ENCODE measurements around the gene UPK3BL1.
"Not testable (repeated sequence)": the region's sequence is repeated elsewhere in the genome, so short reads cannot be mapped to it uniquely, and the experiment has no call there.

UPK3BL1 gene

DNA sequence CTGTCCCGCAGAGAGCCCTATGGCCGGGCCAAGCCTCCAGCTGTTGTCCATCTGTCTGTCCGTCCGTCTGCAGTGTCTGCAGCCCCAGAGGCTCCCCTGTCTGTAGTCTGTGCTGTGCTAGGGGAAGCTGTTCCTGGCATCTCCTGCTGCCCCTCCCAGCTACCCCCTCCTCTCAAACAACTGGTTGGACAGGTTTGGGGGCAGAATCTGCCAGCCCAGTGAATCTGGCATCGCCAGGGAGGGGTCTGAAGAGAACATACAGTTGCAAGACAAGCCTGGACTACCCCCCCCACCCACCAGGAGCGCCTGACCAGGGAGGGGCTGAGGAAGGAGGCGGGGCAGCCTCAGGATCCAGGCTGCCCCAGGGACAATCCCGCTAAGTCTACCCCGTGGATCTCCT lies at the start of gene UPK3BL1:
Gene UPK3BL1 (minus strand): TSS at position 101 of the 400 bp plus-strand sequence. CDS start 50 bp downstream, at position 51.
- not testable (repeated sequence) for DNase-seq

DNA sequence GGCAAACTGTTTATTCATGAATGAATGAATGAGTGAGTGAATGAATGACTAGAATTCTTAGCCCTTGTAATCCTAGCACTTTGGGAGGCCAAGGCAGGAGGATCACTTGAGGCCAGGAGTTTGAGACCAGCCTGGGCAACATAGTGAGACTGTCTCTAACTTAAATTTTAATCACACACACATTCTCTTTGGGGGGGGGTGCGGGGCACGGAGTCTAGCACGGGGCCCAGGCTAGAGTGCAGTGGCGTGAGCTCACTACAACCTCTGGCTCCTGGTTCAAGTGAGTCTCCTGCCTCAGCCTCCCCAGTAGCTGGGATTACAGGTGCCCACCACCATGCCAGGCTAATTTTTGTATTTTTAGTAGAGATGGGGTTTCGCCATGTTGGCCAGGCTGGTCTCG lies 48.0 kb upstream of the UPK3BL1 start:
- DNase-seq: not testable (repeated sequence)

GRCh38 chr7:102689436-102690282 lies 47.1 kb upstream of the UPK3BL1 start:
- not testable (repeated sequence) for DNase-seq

DNA sequence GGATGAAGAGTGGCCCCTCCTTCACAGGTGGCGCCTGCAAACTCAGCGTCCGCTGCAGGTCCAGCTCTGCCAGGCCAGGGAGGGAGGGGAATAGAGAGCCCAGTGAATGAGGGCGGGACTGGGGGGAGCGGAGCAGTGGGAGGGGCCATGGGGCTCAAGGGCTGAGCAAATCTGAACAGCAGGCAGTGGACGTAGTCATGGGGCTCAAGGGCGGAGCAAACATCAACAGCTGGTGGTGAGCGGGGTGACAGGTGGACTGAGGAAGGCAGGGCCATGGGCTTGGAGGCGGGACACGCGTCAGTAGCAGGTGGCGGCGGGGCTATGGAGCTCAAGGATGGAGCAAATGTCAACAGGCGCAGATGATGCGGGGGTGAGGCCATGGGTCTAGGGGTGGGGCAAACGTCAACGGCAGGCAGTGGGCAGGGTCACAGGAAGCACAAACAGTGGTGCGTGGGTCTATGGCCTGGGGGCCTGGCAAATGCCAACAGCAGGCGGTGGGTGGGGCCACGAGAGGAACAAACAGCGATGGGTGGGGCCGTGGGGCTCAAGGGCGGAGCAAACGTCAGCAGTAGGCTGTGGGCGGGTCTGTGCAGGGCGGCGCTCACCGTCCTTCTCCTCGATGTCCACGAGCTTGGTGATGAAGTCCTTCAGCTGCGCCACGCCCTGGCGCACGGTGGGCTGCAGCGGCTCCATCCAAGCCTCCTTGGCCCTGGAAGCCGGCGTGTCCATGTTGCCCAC lies 45.9 kb upstream of the UPK3BL1 start:
- not testable (repeated sequence) for DNase-seq

DNA sequence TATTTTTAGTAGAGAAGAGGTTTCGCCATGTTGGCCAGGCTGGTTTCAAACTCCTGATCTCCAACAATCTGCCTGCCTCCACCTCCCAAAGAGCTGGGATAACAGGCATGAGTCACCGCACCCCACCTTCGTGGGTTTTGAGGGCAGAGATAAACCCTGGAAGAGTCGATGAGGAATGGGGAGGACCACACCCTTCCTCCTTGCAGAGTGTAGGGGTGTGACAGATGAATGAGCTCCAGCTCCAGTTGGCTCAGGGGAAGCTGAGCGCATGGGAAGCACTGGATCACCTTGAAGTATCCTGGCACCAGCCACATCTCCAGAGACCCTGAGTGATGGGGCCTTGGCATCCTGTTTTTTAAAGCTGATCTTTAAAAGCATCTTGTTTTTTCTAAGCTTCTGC lies 40.0 kb upstream of the UPK3BL1 start:
- not testable (repeated sequence) for DNase-seq

DNA sequence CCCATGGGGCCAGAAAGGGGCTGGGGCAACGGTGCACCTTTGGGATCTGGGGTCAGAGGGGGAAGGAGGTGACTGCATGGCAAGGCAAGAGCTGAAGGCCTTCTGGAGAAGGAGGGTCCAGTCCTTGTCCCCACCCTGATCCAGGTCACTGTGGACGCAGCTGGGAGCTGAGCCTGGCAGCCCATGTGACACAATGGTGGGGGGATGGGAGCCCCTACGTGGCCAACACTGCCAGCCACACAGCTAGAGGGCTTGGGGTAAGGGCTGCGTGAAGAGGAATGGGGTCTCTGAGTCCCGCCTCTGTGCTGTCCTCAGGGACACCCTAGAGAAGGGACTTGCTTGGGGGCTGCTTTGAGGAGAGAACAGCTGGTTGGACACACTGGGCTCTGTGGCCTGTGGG lies 38.2 kb upstream of the UPK3BL1 start:
- not testable (repeated sequence) for DNase-seq

DNA sequence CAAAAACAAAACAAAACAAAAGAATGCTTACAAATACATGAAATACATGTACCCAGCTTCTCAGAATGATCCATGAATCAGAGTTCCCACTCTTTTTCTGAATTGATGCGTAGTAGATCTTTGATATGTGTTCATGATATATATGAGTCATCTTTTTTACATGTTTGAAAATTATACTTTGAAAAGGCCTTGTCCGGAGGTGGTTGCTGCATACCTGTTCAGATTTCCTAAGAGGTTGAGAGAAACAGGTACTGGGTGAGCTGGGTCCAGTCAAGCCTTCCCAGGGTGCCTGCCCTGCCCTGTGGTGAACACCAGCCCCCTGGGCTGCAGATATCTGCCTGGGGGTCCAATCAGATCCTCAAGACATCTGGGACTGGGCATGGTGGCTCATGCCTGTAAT lies 33.0 kb upstream of the UPK3BL1 start:
- not testable (repeated sequence) for DNase-seq

DNA sequence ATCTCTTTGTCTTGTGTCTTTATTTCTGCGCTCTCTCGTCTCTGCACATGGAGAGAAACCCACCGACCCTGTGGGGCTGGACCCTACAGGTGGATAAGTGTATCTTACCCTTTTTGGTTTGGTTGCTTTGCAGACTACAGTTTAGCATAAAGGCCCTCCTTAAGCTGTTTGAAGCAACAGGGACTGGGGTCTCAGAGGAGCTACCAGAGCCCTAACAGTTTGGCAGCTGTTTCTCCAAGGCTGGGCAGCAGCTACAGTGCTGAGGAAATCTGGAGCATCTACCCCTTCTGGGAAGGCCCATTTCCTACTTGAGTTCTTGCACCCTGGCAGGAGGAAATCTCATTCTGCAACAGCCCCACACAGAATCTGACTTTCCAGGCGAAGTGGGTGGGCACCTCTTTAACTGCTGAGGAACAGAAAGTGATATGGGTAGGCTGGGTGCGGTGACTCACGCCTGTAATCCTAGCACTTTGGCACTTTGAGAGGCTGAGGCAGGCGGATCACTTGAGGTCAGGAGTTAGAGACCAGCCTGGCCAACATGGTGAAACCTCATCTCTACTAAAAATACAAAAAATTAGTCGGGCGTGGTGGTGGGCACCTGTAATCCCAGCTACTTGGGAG lies 31.0 kb upstream of the UPK3BL1 start:
- not testable (repeated sequence) for DNase-seq

DNA sequence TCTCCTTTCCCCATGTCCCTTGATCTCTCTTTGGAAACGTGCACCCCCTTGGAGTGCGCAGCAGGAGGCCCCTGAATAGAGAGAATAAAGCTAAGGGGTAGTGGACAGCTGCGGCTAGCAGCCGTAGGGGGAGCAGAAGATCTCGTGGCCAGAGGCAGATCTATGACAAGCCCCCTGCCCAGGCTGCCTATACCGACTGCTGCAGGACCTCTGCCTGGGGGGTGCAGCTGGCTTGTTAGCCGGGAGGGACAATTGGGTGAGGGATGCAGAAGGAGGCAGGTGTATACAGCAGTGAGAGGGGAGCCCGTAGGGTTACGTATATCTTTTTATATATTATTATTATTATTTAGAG lies 29.3 kb upstream of the UPK3BL1 start:
- not testable (repeated sequence) for DNase-seq

DNA sequence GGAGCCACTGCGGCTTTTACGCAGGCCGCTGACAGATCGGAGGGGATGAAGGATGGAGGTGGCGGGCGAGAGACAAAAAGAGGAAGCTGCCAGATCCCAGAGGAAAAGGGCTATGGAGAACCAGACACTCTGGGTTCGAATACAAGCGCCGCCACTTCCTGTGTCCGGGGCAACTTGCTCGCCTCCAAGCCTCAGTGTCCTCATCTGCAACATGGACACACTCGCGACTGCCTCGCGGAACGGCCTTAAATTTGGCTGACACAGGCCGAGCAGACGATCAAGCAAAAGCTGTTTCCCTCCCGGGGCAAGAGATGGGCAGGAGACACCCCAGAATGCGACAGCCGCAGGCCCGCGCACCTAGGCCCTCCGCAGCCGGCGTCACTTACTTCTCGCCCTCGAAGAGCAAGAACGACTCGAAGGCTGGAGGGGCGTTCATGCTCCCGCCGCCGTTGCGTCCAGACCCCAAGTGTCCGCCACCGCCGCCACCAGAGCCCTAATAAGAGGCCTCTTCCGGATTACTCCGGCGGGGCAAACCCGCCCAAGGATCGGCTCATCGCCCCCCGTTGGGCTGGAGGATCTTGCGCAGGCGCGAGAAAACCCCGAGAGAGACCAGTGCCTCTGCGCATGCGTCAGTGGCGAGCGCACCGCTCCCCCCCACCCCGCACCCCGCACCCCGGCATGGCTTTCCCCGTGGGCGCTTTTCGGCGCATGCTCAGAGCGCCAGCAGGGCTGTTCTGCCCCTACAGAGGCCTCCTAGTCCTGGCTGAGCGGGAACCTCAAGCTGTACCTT lies 28.8 kb upstream of the UPK3BL1 start, which contains the start of gene POLR2J2:
Gene POLR2J2 (minus strand): TSS at position 498 of the 790 bp plus-strand sequence. CDS start 62 bp downstream, at position 436.
- not testable (repeated sequence) for DNase-seq

DNA sequence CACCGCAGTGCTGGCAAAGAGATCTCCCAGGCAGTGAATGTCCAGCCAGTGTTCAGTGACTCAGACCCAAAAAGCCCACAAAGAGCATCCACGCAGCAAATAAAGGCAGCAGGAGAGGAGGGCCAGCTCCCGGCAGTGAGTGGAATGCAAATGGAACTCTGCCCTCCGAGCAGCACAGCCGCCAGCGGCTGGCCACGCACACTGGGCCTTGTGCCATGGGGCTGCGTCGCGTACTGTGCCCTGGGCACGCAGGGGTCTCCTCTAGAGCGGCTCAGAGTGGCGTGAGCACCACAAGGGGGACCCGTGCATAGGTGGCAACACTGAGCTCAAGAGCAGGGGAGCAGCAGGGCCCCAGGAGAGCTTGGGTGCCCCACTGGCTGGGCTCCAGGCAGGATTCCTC lies 24.9 kb upstream of the UPK3BL1 start:
- not testable (repeated sequence) for DNase-seq

GRCh38 chr7:102666850-102667249 lies 24.3 kb upstream of the UPK3BL1 start:
- DNase-seq: not testable (repeated sequence)

DNA sequence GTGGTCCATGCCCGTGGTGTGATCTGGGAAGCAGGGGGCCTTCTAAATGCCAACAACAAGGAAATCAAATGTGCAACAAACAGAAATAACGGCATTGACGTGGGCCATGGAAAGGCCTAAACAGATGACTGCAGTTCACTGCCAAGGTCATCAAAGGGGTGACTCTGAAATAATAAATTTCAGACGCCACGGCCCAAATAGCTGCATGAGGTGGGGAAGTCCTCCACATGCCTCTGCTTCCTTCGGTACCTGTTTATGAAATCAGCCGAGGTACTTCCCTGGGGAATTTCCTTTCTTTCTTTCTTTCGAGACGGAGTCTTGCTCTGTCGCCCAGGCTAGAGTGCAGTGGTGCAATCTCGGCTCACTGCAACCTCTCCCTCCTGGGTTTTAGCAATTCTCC lies 22.2 kb upstream of the UPK3BL1 start:
- DNase-seq: not testable (repeated sequence)

DNA sequence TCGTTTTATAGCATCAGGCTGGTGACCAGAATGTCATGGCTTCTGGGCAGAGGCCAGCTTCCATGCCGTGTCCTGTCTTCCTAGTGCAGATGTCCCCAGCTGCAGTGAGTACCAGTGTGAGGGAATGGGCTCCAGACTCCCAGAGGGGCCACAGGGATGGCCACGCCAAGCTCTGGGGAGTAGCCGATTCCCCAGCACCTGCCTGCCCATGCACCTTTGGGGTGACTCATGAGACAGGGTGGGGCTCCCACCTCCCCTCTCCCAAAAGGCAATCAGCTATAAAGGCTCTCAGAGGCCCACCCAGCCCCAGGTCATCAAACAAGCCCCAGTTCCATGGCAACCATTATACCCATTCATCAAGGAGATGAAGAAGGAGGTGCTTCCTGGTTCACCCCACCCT lies 7.3 kb upstream of the UPK3BL1 start, which contains the start of gene SPDYE2B:
Gene SPDYE2B (plus strand): TSS at position 396 of the 400 bp plus-strand sequence. CDS start 2,030 bp downstream, outside the sequence.
- not testable (repeated sequence) for DNase-seq

DNA sequence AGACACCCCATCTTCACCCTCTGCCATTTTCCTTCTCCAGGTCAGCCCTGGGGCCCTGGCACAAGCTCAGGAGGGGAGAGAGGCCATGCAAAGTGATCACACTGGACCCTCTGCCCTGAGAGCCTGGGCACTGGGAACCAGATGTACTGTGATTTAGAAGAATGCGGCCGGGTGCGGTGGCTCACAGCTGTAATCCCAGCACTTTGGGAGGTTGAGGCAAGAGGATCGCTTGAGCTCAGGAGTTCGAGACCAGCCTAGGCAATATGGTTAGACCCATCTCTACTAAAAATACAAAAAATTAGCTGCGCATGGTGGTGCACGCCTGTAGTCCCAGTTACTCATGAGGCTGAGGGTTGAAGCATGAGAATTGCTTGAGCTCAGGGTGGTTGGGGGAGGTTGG lies 5.2 kb upstream of the UPK3BL1 start:
- DNase-seq: not testable (repeated sequence)

DNA sequence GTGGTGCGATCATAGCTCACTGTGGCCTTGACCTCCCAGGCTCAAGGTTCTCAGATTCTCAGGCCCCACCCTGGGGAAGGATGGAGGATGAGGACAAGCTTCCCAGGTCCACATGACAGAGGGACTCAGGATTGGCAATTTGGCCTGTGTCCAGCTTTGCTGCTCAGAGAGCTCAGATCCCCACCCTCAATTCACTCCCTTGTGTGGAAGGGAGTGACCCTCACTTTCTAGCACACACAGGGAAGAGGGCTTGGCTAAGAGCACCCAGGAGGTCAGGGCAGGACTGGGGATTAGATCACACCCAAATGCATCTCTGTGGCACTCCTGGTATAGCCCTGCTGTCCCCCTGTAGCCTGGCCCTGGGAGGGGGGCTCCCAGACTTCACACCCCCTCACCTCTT lies 813 bp upstream of the UPK3BL1 start:
- DNase-seq: not testable (repeated sequence)

DNA sequence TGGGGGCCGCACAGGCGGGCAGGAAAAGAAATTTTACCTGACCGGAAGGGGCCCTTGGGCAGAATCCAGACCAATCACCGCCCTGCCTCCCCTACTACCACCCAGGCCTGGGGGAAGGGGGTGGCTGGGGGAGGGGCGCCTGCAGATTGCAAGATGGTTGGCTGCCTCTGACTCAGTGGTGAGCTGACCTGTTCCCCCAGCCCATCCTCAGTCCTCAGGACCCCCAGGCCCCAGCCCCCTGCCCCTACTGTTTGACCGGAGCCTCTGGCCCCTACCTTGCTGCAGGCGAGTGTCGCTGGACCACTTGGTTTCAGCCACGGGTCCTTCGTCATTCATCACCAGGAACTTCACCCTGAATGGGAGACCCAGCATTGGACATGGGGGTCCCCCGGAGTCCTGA lies 3.7 kb downstream of the UPK3BL1 start:
- peak; percentile 0 for DNase-seq

- DNase-seq: not testable (repeated sequence)
These were observed 5.6 kb downstream of the UPK3BL1 start for GRCh38 chr7:102636956-102637355.

GRCh38 chr7:102635354-102635753 lies 7.2 kb downstream of the UPK3BL1 start:
- not testable (repeated sequence) for DNase-seq

- DNase-seq: not testable (repeated sequence)
These were observed 8.3 kb downstream of the UPK3BL1 start for GRCh38 chr7:102634299-102634698.

- not testable (repeated sequence) for DNase-seq
These were observed 12.0 kb downstream of the UPK3BL1 start for GRCh38 chr7:102630622-102631021.

DNA sequence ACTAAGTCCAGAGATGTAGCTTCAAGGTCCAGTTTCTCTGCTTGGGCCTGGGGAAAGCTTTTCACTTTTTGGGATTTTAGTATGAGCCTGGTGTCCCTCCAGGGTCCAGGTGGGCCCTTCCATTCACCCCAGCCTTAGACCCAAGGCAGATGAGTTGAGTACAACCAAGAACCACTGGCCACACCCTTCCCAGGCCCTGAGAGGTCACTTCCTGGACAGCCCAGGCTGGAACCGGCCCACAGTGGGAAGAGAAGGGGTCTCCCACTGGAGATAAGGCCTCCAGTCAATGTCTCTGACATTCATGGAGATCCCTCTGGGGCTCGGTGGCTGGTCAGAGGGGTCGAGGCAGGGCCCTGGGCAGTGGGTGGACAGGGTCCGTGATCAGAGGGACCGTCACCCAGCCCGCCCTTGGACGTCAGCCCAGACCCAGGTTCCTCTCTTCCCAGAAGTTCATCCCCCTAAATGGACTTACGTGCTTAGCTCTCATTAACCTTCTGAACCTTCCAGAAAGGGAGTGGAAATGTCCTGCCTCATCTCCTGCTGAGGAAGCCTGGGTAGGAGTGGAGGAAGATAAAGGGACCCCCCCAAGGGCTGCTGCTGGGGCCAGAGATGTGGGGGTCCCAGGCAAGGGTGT lies 15.2 kb downstream of the UPK3BL1 start:
- DNase-seq: not testable (repeated sequence)

Data from hematopoietic multipotent progenitor cell treated with erythropoietin and hydrocortisone succinate and interleukin-3 and kit ligand, for 6 days (in vitro differentiated cells).